ENCODE results near the gene ZNF674.
A peak's percentile ranks its signal among the peaks of the same experiment; 100 is the strongest.

The ZNF674 gene

GRCh38 chrX:46575586-46575985 lies 30.4 kb upstream of the ZNF674 start:
- Histone ChIP-seq H3K79me2 (ENCODE audit: insufficient read depth, low read length) (peaks cover 3% of the 10 kb centered on the region; the same call in 1 of the 2 replicates), H3K9me3 (ENCODE audit: low read length) (no peaks in the 10 kb centered on the region), H3K27ac (ENCODE audit: low read depth, low read length, poor library complexity, severe bottlenecking) (peak overlapping the region; percentile 37), H2AFZ (ENCODE audit: low read length) (no peak overlapping the region), H3K36me3 (ENCODE audit: insufficient read depth, low read length) (peaks cover 5% of the 10 kb centered on the region; the same call in 1 of the 2 replicates), H3K9me2 (ENCODE audit: low read depth, low read length) (no peaks in the 10 kb centered on the region), H3F3A (ENCODE audit: insufficient read depth, low read length) (no peaks in the 10 kb centered on the region), H3K4me2 (ENCODE audit: low read length) (peak overlapping the region; percentile 83), H3K27me3 (ENCODE audit: insufficient read depth, low read length) (no peaks in the 10 kb centered on the region), H4K20me1 (ENCODE audit: insufficient read depth, low read length) (no peaks in the 10 kb centered on the region), H3K4me1 (ENCODE audit: insufficient read depth, low read length, severe bottlenecking) (peaks cover 48% of the 10 kb centered on the region), H3K4me3 (ENCODE audit: low read depth, low read length, poor library complexity, severe bottlenecking) (peak overlapping the region; percentile 84), H3K9ac (ENCODE audit: low read length) (peak overlapping the region; percentile 76)
- no peak for TF ChIP-seq EZH2 (IDR thresholded peaks at IDR 0.05; ENCODE audit: borderline replicate concordance, low read length)
- no peak for TF ChIP-seq CTCF (IDR thresholded peaks at IDR 0.05; ENCODE audit: low read length)

DNA sequence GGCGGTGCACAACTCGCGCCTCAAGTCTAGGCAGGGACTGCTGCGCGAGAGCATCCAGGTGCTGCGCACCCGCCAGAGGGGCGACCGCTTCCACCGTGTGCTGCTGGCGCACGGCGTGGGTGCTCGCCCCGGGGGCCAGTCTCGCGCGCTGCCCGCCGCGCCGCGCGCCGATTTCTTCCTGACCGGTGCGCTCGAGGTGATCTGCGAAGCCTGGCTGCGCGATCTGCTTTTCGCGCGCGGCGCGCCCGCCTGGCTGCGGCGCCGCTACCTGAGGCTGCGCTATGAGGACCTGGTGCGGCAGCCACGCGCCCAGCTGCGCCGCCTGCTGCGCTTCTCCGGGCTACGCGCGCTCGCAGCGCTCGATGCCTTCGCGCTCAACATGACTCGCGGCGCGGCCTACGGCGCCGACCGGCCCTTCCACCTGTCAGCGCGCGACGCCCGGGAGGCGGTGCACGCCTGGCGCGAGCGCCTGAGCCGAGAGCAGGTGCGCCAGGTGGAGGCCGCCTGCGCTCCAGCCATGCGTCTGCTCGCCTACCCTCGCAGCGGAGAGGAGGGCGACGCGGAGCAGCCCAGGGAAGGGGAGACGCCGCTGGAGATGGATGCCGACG lies 29.7 kb upstream of the ZNF674 start:
- TF ChIP-seq CTCF (IDR thresholded peaks at IDR 0.05; ENCODE audit: low read length) (no peak), EZH2 (IDR thresholded peaks at IDR 0.05; ENCODE audit: borderline replicate concordance, low read length) (no peak)
- Histone ChIP-seq H3K4me2 (ENCODE audit: low read length) (peak overlapping the region; percentile 83), H3K9me3 (ENCODE audit: low read length) (no peaks in the 10 kb centered on the region), H3K27me3 (ENCODE audit: insufficient read depth, low read length) (no peaks in the 10 kb centered on the region), H3K9me2 (ENCODE audit: low read depth, low read length) (no peaks in the 10 kb centered on the region), H3K79me2 (ENCODE audit: insufficient read depth, low read length) (peaks cover 3% of the 10 kb centered on the region; the same call in 1 of the 2 replicates), H3F3A (ENCODE audit: insufficient read depth, low read length) (no peaks in the 10 kb centered on the region), H3K4me1 (ENCODE audit: insufficient read depth, low read length, severe bottlenecking) (peaks cover 48% of the 10 kb centered on the region), H3K36me3 (ENCODE audit: insufficient read depth, low read length) (peaks cover 5% of the 10 kb centered on the region; the same call in 1 of the 2 replicates), H4K20me1 (ENCODE audit: insufficient read depth, low read length) (no peaks in the 10 kb centered on the region), H3K9ac (ENCODE audit: low read length) (peak overlapping the region; percentile 76), H2AFZ (ENCODE audit: low read length) (no peak overlapping the region), H3K27ac (ENCODE audit: low read depth, low read length, poor library complexity, severe bottlenecking) (peak overlapping the region; percentile 61), H3K4me3 (ENCODE audit: low read depth, low read length, poor library complexity, severe bottlenecking) (peak overlapping the region; percentile 84)

GRCh38 chrX:46573892-46574773 lies 28.9 kb upstream of the ZNF674 start:
- peak overlapping the region; percentile 61 for H3K27ac ChIP-seq (ENCODE audit: low read depth, low read length, poor library complexity, severe bottlenecking)
- H3K4me2 ChIP-seq (ENCODE audit: low read length), result peak overlapping the region; percentile 83

More at GRCh38 chrX:46573892-46574773, 28.9 kb upstream of the ZNF674 start:
- Histone ChIP-seq H2AFZ (ENCODE audit: low read length) (0 out of 2 replicates have a peak overlapping the region, but pooled peaks have one; percentile 49), H3K79me2 (ENCODE audit: insufficient read depth, low read length) (peaks cover 3% of the 10 kb centered on the region; the same call in 1 of the 2 replicates), H3K4me3 (ENCODE audit: low read depth, low read length, poor library complexity, severe bottlenecking) (peak overlapping the region; percentile 84), H3K27me3 (ENCODE audit: insufficient read depth, low read length) (no peaks in the 10 kb centered on the region), H4K20me1 (ENCODE audit: insufficient read depth, low read length) (no peaks in the 10 kb centered on the region), H3K9me2 (ENCODE audit: low read depth, low read length) (no peaks in the 10 kb centered on the region), H3F3A (ENCODE audit: insufficient read depth, low read length) (no peaks in the 10 kb centered on the region), H3K9me3 (ENCODE audit: low read length) (no peaks in the 10 kb centered on the region), H3K4me1 (ENCODE audit: insufficient read depth, low read length, severe bottlenecking) (peaks cover 48% of the 10 kb centered on the region), H3K36me3 (ENCODE audit: insufficient read depth, low read length) (peaks cover 5% of the 10 kb centered on the region; the same call in 1 of the 2 replicates), H3K9ac (ENCODE audit: low read length) (peak overlapping the region; percentile 76)
- no peak for TF ChIP-seq CTCF (IDR thresholded peaks at IDR 0.05; ENCODE audit: low read length)
- no peak for TF ChIP-seq EZH2 (IDR thresholded peaks at IDR 0.05; ENCODE audit: borderline replicate concordance, low read length)
